A549 treated with Mapracorat at 1 μM for 4 hours (cell line): ENCODE results near the gene U2AF1L4. TPM values are rescaled to one million over a fixed set of nuclear protein-coding genes. Genes with fewer than 3 reads are reported as not detected.

Experiments used
- total RNA-seq: library from RNA; stranded (reverse); fragments of 200-300 nt; extraction: Qiagen RNA extraction; gene quantifications from 5 replicates; pipeline ENCODE4 v1.2.3, GENCODE V29; 2022

The U2AF1L4 gene, protein sequence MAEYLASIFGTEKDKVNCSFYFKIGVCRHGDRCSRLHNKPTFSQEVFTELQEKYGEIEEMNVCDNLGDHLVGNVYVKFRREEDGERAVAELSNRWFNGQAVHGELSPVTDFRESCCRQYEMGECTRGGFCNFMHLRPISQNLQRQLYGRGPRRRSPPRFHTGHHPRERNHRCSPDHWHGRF
- total RNA-seq = 24.6 to 30.2 TPM (median 25.0 TPM) in 5 replicates

DNA sequence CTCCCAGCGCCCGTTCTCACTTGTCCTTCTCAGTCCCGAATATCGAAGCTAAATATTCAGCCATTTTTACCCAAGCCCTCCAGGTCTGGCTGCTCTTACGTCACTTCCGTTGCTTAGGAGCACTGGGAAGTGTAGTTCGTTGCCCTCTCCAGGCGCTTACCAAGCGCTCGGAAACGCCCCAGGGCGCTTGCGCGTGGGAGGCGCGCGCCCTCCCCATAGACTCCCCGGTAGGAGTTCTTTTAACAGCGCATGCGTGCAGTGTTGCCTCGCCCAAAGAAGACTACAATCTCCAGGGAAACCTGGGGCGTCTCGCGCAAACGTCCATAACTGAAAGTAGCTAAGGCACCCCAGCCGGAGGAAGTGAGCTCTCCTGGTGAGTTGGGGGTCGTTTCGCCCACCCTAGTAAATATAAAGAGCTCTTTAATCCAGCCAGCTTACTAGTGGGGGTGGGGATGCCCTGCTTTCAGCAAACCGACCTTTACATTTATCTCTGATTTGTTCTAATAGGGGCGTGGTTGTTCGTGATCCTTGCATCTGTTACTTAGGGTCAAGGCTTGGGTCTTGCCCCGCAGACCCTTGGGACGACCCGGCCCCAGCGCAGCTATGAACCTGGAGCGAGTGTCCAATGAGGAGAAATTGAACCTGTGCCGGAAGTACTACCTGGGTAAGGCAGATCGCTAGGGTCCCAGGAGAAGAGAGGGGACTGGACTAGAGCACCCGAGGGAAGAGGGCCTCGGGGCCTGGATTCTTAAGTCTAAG is at the start of gene U2AF1L4, which contains the start of gene PSENEN:
Gene U2AF1L4, minus strand, starts transcription at position 91 of the 759 bp plus-strand sequence. Its CDS starts 27 bp downstream, at position 64.
Gene PSENEN, plus strand, starts transcription at position 324 of the 759 bp plus-strand sequence. Its CDS starts 280 bp downstream, at position 604.

DNA sequence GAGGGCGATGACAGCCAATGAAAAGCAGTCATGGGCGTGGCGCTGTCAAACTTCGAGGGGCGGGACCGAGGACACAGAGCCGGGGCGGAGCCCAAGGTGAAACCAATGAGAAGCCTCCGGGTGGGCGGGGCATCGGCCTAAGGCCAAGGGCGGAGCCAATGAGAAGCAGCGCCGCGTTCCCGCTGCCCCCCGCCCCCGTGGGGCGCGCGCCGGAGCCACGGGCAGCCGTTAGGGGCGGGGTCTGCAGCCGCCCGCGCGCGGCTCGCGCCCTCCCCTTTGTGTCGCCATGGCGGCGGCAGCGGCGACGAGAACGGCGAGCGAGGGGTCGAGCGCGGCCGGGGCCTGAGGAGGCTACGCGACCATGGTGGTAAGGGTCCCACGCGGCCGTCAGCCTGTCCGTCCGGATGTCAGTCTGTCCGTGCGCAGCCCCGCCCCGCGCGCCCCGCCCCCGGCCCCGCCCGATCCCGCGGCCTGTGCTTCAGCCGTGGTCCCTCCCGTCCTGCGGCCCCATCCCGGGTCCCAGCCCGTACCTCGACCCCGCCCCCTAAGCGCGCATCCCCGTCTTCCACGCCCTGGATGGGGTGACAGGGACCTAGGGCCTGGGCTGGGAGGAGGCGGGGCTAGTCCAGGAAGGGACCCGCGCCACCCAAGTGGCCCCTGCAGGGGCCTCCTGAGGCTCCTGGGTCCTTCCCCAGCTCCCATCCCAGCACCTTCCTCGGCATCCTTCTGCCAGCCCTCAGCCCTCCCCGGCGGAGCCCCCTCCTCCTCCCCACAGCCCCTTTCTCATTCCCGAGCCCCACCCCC is 30.3 kb upstream of the U2AF1L4 start, which contains the start of gene ARHGAP33:
Gene ARHGAP33, plus strand, starts transcription at position 267 of the 804 bp plus-strand sequence. Its CDS starts 95 bp downstream, at position 362.

DNA sequence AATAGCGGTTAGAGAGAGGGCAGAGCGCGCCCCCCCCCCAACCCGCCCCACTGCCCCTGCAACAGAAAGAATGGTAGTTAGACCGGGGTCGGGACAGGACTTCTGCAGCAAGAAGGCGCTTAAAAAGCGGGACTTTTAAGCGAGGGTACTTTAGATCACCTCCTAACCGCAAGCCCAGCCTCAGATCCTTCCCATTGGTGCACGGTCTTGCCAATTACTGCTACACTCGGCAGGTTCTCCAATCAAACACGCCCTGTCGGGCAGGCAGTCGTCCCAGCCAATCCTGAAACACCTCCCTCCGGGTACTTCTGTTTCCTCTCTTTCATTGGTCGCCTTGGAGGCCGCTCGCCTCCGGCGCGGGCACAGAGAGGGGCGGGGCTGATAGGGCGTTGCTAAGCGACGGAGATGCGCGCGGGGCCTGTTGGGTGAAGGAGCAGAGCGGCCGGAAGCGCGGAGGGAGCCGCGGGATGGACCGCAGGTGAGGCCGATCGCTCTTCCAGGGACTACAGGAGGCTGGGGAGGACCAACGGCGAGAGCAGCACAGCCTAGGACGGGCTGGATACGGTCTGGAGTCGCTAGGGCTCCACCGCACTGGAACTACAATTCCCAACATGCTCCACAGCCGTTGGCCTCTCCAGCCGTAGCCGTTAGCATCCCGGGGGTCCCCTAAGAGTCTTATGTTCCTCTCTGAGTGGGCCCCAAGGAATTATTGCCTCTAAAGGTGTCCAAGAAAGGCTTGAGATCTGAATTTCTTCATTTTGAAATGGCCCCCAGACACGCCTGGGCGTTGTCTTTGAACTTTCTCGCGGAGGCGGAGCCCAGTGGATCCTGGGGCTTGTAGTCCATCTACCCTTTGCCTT is 12.8 kb upstream of the U2AF1L4 start, which contains the start of gene PROSER3:
Gene PROSER3, plus strand, starts transcription at position 428 of the 860 bp plus-strand sequence. Its CDS starts 40 bp downstream, at position 468.

DNA sequence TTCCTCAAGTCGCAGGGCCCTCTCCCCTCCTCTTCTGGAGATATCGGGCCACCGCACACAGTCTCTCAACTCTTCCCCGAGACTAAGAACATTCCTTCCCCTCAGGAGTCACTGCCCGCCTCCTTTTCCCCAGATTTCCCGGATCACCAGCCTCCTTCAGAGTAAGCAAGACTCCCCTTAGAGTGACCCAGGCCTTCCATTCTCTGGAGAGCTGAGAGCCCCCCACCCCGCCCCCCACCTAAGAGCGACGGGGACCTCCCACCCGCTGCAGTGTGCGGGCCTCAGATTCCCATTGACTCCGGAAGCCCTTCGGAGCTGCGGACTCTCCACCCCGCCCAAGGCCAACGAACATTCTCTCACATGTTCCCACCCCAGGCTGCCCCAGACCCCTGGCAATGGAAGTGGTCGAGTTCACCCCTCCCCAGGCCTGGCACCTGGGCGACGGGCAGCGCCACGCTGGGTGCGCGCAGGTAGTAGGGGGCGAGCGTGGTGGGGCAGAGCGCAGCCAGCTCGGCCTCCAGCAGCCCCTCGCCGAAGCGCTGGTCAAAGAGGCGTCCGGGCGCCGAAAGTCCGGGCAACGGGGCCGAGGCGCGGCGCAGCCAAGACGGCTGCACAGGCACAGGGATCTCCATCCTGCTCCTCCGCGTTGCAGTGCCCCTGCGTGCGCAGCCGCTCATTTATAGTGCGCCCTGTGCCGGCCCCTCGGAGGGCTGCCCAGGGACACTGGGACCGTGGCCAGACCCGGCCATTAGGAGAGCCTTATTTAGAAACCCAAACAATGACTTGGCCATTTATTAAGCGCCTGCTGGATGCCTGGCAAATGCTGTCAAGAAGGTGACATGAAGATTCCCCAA is 11.4 kb upstream of the U2AF1L4 start, which contains the start of gene HSPB6:
Gene HSPB6, minus strand, starts transcription at position 653 of the 854 bp plus-strand sequence. Its CDS starts 21 bp downstream, at position 632.

DNA sequence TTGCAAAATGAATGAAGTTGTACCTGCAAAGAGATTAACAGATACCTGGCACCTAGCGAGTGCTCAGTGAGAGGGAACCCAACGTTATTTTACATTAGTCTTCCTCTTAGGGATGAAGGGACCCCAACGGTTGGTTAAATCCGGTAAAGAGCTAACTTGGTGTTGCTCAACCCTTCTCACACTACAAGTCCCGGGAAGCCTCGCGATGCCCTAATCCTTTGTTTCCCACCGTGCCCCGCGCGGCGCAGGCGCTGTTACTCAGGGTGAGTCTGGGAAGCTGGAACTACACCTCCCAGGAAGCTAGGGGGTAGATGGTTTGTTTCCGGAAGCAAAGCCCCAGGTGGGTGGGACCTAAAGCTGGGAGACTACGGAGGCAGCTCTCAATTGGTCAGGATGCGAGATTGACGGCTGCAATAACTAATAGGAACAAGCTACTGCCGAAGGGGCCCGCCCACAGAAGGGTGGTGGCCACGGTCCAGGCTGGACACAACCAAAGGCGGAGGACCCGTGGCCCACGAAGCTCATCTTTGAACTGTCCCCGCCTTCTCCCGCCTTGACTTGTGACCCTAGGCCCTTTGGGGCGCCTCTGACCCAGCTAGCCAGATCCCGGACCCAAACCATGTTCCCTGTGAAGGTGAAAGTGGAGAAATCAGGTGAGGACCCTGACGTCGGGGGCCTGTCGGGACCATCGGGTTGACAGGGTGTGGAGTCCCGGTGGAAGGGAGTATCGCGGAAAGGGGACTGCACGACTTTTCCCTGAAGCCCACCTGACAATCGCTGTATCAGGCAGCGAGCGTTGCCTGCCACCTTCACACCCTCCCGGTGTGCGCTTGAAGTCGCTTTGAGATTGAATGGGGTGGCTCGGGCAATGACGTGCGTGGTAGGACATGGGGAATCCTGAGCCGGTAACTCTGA is 3.1 kb upstream of the U2AF1L4 start, which contains the start of gene LIN37:
Gene LIN37, plus strand, starts transcription at position 471 of the 915 bp plus-strand sequence. Its CDS starts 149 bp downstream, at position 620.

DNA sequence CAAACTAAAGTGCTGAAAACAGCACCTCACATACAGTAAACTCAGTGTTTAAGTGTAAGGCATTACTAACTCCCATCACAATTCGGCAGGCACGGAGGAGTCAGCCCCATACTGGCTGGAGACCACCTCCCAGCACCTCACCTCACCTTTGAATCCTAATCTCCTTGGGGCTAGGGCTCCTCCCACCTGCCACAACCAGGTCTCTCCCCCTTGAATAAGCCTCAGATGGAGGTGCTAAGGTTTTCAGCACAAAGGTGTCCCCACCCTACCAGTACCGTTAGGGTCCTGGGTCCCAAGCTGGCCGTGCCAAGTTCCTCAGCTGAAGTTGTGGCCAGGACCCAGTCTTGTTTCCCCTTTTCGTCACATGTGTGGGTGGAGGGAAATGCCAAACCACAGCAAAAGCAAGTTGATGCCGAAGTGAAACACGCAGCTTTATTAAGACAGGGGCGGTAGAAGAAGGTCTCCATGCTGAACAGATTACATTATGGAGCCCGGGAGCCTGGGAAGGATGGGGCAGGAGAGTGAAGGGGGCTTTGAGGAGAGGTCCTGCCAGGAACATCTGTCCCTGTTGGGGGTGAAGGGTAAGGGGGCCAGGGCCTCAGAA is 3.0 kb downstream of the U2AF1L4 start, which contains the start of gene IGFLR1:
Gene IGFLR1, minus strand, starts transcription at position 332 of the 604 bp plus-strand sequence. CDS start 1,272 bp downstream, outside the sequence.

DNA sequence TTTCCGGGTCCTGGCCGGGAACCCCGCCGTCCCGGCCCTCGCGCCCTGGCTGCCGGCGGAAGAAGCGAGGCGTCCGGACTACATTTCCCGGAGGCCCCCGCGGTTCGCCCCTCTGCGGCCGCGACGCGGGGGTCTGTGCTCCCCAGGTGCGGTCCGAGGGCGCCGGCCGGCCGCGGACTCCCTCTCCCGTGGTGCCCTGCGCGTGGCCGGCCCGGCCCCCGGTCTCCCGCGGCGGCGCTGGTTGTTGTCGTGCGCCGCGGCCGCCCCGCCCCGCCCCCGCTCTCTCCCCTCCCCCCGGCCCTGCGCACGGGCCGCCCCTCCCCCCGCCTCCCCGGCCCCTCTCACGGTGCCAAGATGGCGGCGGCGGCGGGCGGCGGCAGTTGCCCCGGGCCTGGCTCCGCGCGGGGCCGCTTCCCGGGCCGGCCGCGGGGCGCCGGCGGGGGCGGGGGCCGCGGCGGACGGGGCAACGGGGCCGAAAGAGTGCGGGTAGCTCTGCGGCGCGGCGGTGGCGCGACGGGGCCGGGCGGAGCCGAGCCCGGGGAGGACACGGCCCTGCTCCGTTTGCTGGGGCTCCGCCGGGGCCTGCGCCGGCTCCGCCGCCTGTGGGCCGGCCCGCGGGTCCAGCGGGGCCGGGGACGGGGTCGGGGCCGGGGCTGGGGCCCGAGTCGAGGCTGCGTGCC is 27.4 kb downstream of the U2AF1L4 start, which contains the start of gene KMT2B:
Gene KMT2B, plus strand, starts transcription at position 339 of the 680 bp plus-strand sequence. Its CDS starts 16 bp downstream, at position 355.

DNA sequence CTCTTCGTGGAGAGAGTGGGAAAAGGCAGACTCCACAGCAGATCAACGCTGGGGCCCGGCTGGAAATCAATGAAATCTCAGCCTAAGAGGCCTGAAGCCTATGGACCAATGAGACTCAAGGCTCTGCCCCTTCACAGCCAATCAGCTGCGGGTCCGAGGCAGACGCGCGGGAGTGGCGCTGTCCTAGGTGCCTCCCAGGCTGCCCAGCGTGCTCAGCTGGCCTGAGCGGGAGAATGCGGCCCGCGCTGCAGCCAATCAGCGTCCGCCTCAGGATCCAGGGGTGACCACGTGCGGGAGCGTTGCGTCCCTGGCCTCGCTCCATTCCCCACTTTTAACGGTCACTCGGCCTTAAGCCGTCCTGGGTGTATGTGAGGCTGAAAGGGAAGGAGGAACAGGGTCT is 41.0 kb downstream of the U2AF1L4 start, which contains the start of gene ZBTB32:
Gene ZBTB32, plus strand, starts transcription at position 341 of the 400 bp plus-strand sequence. CDS start 10,069 bp downstream, outside the sequence.

Other genes starting within 250 kb of the U2AF1L4 start
- 32.5 to 41.2 TPM (median 37.6 TPM) in 5 replicates for gene DMKN, start 231.8 kb downstream of the U2AF1L4 start, total RNA-seq
- gene SBSN, start 217.1 kb downstream of the U2AF1L4 start, total RNA-seq = 2.4 to 3.3 TPM (median 3.2 TPM) in 5 replicates
- gene GAPDHS, start 212.0 kb downstream of the U2AF1L4 start, total RNA-seq = 0.21 TPM in 1 of 5 replicates, not detected in the others
- 374 to 446 TPM (median 422 TPM) in 5 replicates for gene TMEM147, start 199.8 kb downstream of the U2AF1L4 start, total RNA-seq
- gene ATP4A, start 181.8 kb downstream of the U2AF1L4 start, total RNA-seq = 0.06 TPM in 1 of 5 replicates, not detected in the others
- not detected in 5 replicates for gene PMIS2, start 159.2 kb downstream of the U2AF1L4 start, total RNA-seq
- gene HAUS5, start 132.7 kb downstream of the U2AF1L4 start, total RNA-seq = 11.3 to 18.9 TPM (median 15.0 TPM) in 5 replicates
- 148 to 214 TPM (median 206 TPM) in 5 replicates for gene RBM42, start 116.4 kb downstream of the U2AF1L4 start, total RNA-seq
- gene ETV2, start 103.7 kb downstream of the U2AF1L4 start, total RNA-seq = 1.7 to 3.1 TPM (median 2.9 TPM) in 5 replicates
- 1,323 to 1,675 TPM (median 1,366 TPM) in 5 replicates for gene COX6B1, start 97.1 kb downstream of the U2AF1L4 start, total RNA-seq
- gene UPK1A, start 78.9 kb downstream of the U2AF1L4 start, total RNA-seq = 0.72 to 1.1 TPM (median 0.94 TPM) in 5 replicates
- not detected in 5 replicates for gene ZBTB32, start 40.9 kb downstream of the U2AF1L4 start, total RNA-seq
- 46.2 to 63.6 TPM (median 56.5 TPM) in 5 replicates for gene KMT2B, start 27.4 kb downstream of the U2AF1L4 start, total RNA-seq
- gene IGFLR1, start 3.0 kb downstream of the U2AF1L4 start, total RNA-seq = 10.2 to 14.6 TPM (median 11.8 TPM) in 5 replicates
- 288 to 310 TPM (median 290 TPM) in 5 replicates for gene PSENEN, start 233 bp upstream of the U2AF1L4 start, total RNA-seq
- 20.3 to 28.5 TPM (median 22.0 TPM) in 5 replicates for gene LIN37, start 3.2 kb upstream of the U2AF1L4 start, total RNA-seq
- 0.12 to 0.28 TPM (median 0.19 TPM) in 3 of 5 replicates, not detected in the others for gene HSPB6, start 11.6 kb upstream of the U2AF1L4 start, total RNA-seq
- gene PROSER3, start 12.8 kb upstream of the U2AF1L4 start, total RNA-seq = 24.6 to 30.3 TPM (median 28.2 TPM) in 5 replicates
- gene ARHGAP33, start 30.1 kb upstream of the U2AF1L4 start, total RNA-seq = 3.9 to 9.3 TPM (median 7.6 TPM) in 5 replicates
- 0.16 to 0.53 TPM (median 0.34 TPM) in 5 replicates for gene PRODH2, start 67.4 kb upstream of the U2AF1L4 start, total RNA-seq
- gene NPHS1, start 107.1 kb upstream of the U2AF1L4 start, total RNA-seq = 0.27 to 0.75 TPM (median 0.56 TPM) in 5 replicates
- 0.42 to 0.60 TPM (median 0.55 TPM) in 5 replicates for gene KIRREL2, start 111.5 kb upstream of the U2AF1L4 start, total RNA-seq
- 73.4 to 99.4 TPM (median 94.1 TPM) in 5 replicates for gene APLP1, start 123.2 kb upstream of the U2AF1L4 start, total RNA-seq
- gene NFKBID, start 155.1 kb upstream of the U2AF1L4 start, total RNA-seq = 5.5 to 7.7 TPM (median 6.2 TPM) in 5 replicates
- 0.30 to 0.45 TPM (median 0.35 TPM) in 5 replicates for gene HCST, start 157.1 kb upstream of the U2AF1L4 start, total RNA-seq
- gene TYROBP, start 162.9 kb upstream of the U2AF1L4 start, total RNA-seq = not detected in 5 replicates
- gene LRFN3, start 191.0 kb upstream of the U2AF1L4 start, total RNA-seq = 12.9 to 23.3 TPM (median 21.0 TPM) in 5 replicates
- gene SDHAF1, start 249.8 kb upstream of the U2AF1L4 start, total RNA-seq = 28.4 to 51.5 TPM (median 47.8 TPM) in 5 replicates